HepG2 (cell line): ENCODE data around the gene DHRS1. TPM values are rescaled to one million over a fixed set of nuclear protein-coding genes. Genes with fewer than 3 reads are reported as not detected.

Experiments
- CHD2 ChIP-seq: IDR thresholded peaks from 2 replicates; pipeline ENCODE4 v1.6.1; 2011; ENCODE audit warnings: low read depth, low read length, improper control_type of control experiment
- EP300 ChIP-seq, 3 experiments: sonication (generic) in 1 of 3; formaldehyde crosslinking in 1 of 3; IDR thresholded peaks; 2 replicates each; pipeline versions ENCODE4 v1.5.1 to v1.6.1; 2011 to 2020; ENCODE audit warnings: low read depth in 2 of 3, low read length in 2 of 3, borderline replicate concordance in 1 of 3, improper control_type of control experiment in 1 of 3, mild to moderate bottlenecking in 1 of 3, missing genetic modification reagents in 1 of 3, moderate library complexity in 1 of 3
- FOXO4 ChIP-seq: sonication (generic); formaldehyde crosslinking; conservative IDR thresholded peaks from 2 replicates; pipeline ENCODE4 v1.8.1; 2023; ENCODE audit warnings: missing genetic modification reagents
- GMEB1 ChIP-seq: sonication (generic); formaldehyde crosslinking; IDR thresholded peaks from 2 replicates; pipeline ENCODE4 v1.5.1; 2020; ENCODE audit warnings: missing genetic modification reagents, mild to moderate bottlenecking, borderline replicate concordance
- HCFC1 ChIP-seq: fragments of 150-350 bp; IDR thresholded peaks from 2 replicates; pipeline ENCODE4 v1.6.1; 2014; ENCODE audit warnings: low read depth, low read length
- KLF13 ChIP-seq: sonication (generic); formaldehyde crosslinking; IDR thresholded peaks from 2 replicates; pipeline ENCODE4 v1.4.0; 2020; ENCODE audit warnings: mild to moderate bottlenecking, missing genetic modification reagents
- KLF6 ChIP-seq: IDR thresholded peaks from 2 replicates; pipeline ENCODE4 v1.8.0; 2016; ENCODE audit warnings: missing biosample characterization, missing genetic modification reagents
- PHF21A ChIP-seq: sonication (generic); formaldehyde crosslinking; IDR thresholded peaks from 2 replicates; pipeline ENCODE4 v1.5.0; 2020; ENCODE audit warnings: mild to moderate bottlenecking, missing genetic modification reagents
- PITX1 ChIP-seq: sonication (generic); formaldehyde crosslinking; IDR thresholded peaks from 2 replicates; pipeline ENCODE4 v1.5.1; 2020; ENCODE audit warnings: mild to moderate bottlenecking, missing genetic modification reagents
- POGZ ChIP-seq: sonication (generic); formaldehyde crosslinking; IDR thresholded peaks from 2 replicates; pipeline ENCODE4 v1.4.0; 2020; ENCODE audit warnings: mild to moderate bottlenecking, missing genetic modification reagents
- POLR2AphosphoS2 ChIP-seq: IDR thresholded peaks from 2 replicates; pipeline ENCODE4 v1.6.1; 2011; ENCODE audit warnings: low read depth, low read length, improper control_type of control experiment
- POLR2AphosphoS5 ChIP-seq: IDR thresholded peaks from 2 replicates; pipeline ENCODE4 v1.6.1; 2012; ENCODE audit warnings: low read depth, low read length
- SALL2 ChIP-seq: sonication (generic); formaldehyde crosslinking; IDR thresholded peaks from 2 replicates; pipeline ENCODE4 v1.8.1; 2023; ENCODE audit warnings: mild to moderate bottlenecking, missing genetic modification reagents, inconsistent platforms
- SMAD1 ChIP-seq: sonication (generic); formaldehyde crosslinking; IDR thresholded peaks from 2 replicates; pipeline ENCODE4 v1.4.0; 2020; ENCODE audit warnings: missing genetic modification reagents, low read depth, mild to moderate bottlenecking, borderline replicate concordance
- TEAD2 ChIP-seq: sonication (generic); formaldehyde crosslinking; IDR thresholded peaks from 2 replicates; pipeline ENCODE4 v1.9.0; 2021; ENCODE audit warnings: missing genetic modification reagents
- TGIF2 ChIP-seq: IDR thresholded peaks from 2 replicates; pipeline ENCODE4 v1.6.1; 2016; ENCODE audit warnings: control low read depth, missing compliant biosample characterization
- ZFP1 ChIP-seq: IDR thresholded peaks from 2 replicates; pipeline ENCODE4 v1.6.1; 2016
- ZNF232 ChIP-seq: sonication (generic); formaldehyde crosslinking; IDR thresholded peaks from 2 replicates; pipeline ENCODE4 v1.4.0; 2020; ENCODE audit warnings: missing genetic modification reagents, borderline replicate concordance
- ZNF260 ChIP-seq: sonication (generic); formaldehyde crosslinking; IDR thresholded peaks from 2 replicates; pipeline ENCODE4 v1.4.0; 2020; ENCODE audit warnings: missing genetic modification reagents, low read depth, mild to moderate bottlenecking, borderline replicate concordance
- ZNF382 ChIP-seq: sonication (generic); formaldehyde crosslinking; IDR thresholded peaks from 2 replicates; pipeline ENCODE4 v1.5.0; 2020; ENCODE audit warnings: missing genetic modification reagents, mild to moderate bottlenecking, borderline replicate concordance
- ZNF574 ChIP-seq: sonication (generic); formaldehyde crosslinking; IDR thresholded peaks from 2 replicates; pipeline ENCODE4 v1.4.0; 2020; ENCODE audit warnings: missing genetic modification reagents
- ZNF749 ChIP-seq: sonication (generic); formaldehyde crosslinking; IDR thresholded peaks from 2 replicates; pipeline ENCODE4 v1.8.0; 2022; ENCODE audit warnings: mild to moderate bottlenecking, missing genetic modification reagents, moderate library complexity, borderline replicate concordance
- ZNF782 ChIP-seq: sonication (generic); formaldehyde crosslinking; IDR thresholded peaks from 2 replicates; pipeline ENCODE4 v1.4.0; 2020; ENCODE audit warnings: missing genetic modification reagents, mild to moderate bottlenecking, borderline replicate concordance
- ZNF879 ChIP-seq: sonication (generic); formaldehyde crosslinking; IDR thresholded peaks from 2 replicates; pipeline ENCODE4 v1.8.1; 2023; ENCODE audit warnings: missing genetic modification reagents
- ZNF891 ChIP-seq: sonication (generic); formaldehyde crosslinking; IDR thresholded peaks from 2 replicates; pipeline ENCODE4 v1.5.0; 2020; ENCODE audit warnings: mild to moderate bottlenecking, missing genetic modification reagents
- ZSCAN25 ChIP-seq: sonication (generic); formaldehyde crosslinking; IDR thresholded peaks from 2 replicates; pipeline ENCODE4 v1.8.0; 2022; ENCODE audit warnings: mild to moderate bottlenecking, missing genetic modification reagents
- polyA plus RNA-seq, 8 experiments: library from polyadenylated mRNA; depleted of rRNA in 3 of 8; stranded (reverse) in 7 of 8; unstranded in 1 of 8; fragments of >200 nt; fragmentation: Illumina TruSeq in 4 of 8; extraction: Trizol in 4 of 8; gene quantifications; 2 replicates each; pipeline versions ENCODE4 v1.2.1 to v1.2.3, GENCODE V29; 2011 to 2016; ENCODE audit warnings: low read depth in 4 of 8, missing spikeins in 1 of 8, mixed read lengths in 1 of 8; ENCODE audit not compliant: insufficient read depth in 1 of 8
- total RNA-seq, 5 experiments: library from RNA; depleted of rRNA; stranded (reverse); fragments of >200 nt; fragmentation: Illumina TruSeq; extraction: Trizol; gene quantifications; 2 replicates each; pipeline ENCODE4 v1.2.3, GENCODE V29; 2016; ENCODE audit warnings: low read depth in 1 of 5

DHRS1 gene
- total and polyA plus RNA-seq, 2 of the 13 experiments (the other 11 are each of a cell fraction or from before 2014, with no cell fraction given), result 49.8 to 60.8 TPM

- TF ChIP-seq PHF21A (CRISPR knock-in tag) (no peak), ZNF891 (no peak), ZNF260 (CRISPR knock-in tag) (no peak), POGZ (CRISPR knock-in tag) (no peak), ZNF879 (no peak), EP300 (IDR thresholded peaks at IDR 0.05; ENCODE audit: low read depth in 2 of 2, low read length in 2 of 2) (no peak), EP300 (CRISPR knock-in tag; IDR thresholded peaks at IDR 0.05; ENCODE audit: borderline replicate concordance) (no peak), KLF6 (0 out of 2 replicates have a peak, but pooled peaks have one; percentile 20), ZNF382 (no peak), TEAD2 (no peak), ZNF574 (CRISPR knock-in tag) (no peak), POLR2AphosphoS5 (no peak), TGIF2 (no peak), ZNF749 (no peak), ZNF782 (CRISPR knock-in tag) (no peak), ZSCAN25 (CRISPR knock-in tag) (peak; percentile 53; the same call in 1 of the 2 replicates), SMAD1 (CRISPR knock-in tag) (no peak), ZNF232 (CRISPR knock-in tag) (no peak), POLR2AphosphoS2 (no peak), HCFC1 (no peak), ZFP1 (no peak; the same call in 1 of the 2 replicates), CHD2 (no peak), PITX1 (CRISPR knock-in tag) (no peak), GMEB1 (CRISPR knock-in tag) (0 out of 2 replicates have a peak, but pooled peaks have one; percentile 15), SALL2 (no peak), KLF13 (CRISPR knock-in tag) (no peak), FOXO4 (CRISPR knock-in tag) (no peak)
Observed at GRCh38 chr14:24297190-24297964, 2.2 kb downstream of the DHRS1 start (continued).
